ENCODE measurements around the gene SNAPC2. TPM values are rescaled to one million over a fixed set of nuclear protein-coding genes. Genes with fewer than 3 reads are reported as not detected.
A peak's percentile ranks its signal among the peaks of the same experiment; 100 is the strongest.

SNAPC2 gene
- total and polyA plus RNA-seq, 2 of the 13 experiments (the other 11 are each of a cell fraction or from before 2014, with no cell fraction given): 10.2 to 12.7 TPM

GRCh38 chr19:7918615-7919421 lies 1.3 kb upstream of the SNAPC2 start (continued):
- peak; percentile 97 for TF ChIP-seq ZNF629 (CRISPR knock-in tag; conservative IDR thresholded peaks at IDR 0.05)
- TF ChIP-seq, protein P1, sequence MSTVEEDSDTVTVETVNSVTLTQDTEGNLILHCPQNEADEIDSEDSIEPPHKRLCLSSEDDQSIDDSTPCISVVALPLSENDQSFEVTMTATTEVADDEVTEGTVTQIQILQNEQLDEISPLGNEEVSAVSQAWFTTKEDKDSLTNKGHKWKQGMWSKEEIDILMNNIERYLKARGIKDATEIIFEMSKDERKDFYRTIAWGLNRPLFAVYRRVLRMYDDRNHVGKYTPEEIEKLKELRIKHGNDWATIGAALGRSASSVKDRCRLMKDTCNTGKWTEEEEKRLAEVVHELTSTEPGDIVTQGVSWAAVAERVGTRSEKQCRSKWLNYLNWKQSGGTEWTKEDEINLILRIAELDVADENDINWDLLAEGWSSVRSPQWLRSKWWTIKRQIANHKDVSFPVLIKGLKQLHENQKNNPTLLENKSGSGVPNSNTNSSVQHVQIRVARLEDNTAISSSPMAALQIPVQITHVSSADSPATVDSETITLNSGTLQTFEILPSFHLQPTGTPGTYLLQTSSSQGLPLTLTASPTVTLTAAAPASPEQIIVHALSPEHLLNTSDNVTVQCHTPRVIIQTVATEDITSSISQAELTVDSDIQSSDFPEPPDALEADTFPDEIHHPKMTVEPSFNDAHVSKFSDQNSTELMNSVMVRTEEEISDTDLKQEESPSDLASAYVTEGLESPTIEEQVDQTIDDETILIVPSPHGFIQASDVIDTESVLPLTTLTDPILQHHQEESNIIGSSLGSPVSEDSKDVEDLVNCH (CRISPR knock-in tag; IDR thresholded peaks at IDR 0.05): no peak
- TF ChIP-seq SP1 (IDR thresholded peaks at IDR 0.05): no peak
- peak; percentile 64 for TF ChIP-seq SP1 (CRISPR knock-in tag; IDR thresholded peaks at IDR 0.05)
- TF ChIP-seq FOXK2 (IDR thresholded peaks at IDR 0.05): no peak
- no peak for TF ChIP-seq HNRNPK (IDR thresholded peaks at IDR 0.05; ENCODE audit: low read depth, low read length, poor library complexity, severe bottlenecking)
- no peak for TF ChIP-seq RORA (CRISPR knock-in tag; IDR thresholded peaks at IDR 0.05)
- no peak for TF ChIP-seq NR3C1 (CRISPR knock-in tag; IDR thresholded peaks at IDR 0.05)
- TF ChIP-seq NBN (conservative IDR thresholded peaks at IDR 0.05): no peak
- no peak for TF ChIP-seq PPARG (CRISPR knock-in tag; conservative IDR thresholded peaks at IDR 0.05)
- no peak for TF ChIP-seq HIVEP1 (CRISPR knock-in tag; IDR thresholded peaks at IDR 0.05)
- TF ChIP-seq ZNF790 (CRISPR knock-in tag; IDR thresholded peaks at IDR 0.05; ENCODE audit: borderline replicate concordance): peak; percentile 55; the same call in 1 of the 2 replicates
- TF ChIP-seq MEIS2 (CRISPR knock-in tag; IDR thresholded peaks at IDR 0.05): no peak
- TF ChIP-seq KDM3A (CRISPR knock-in tag; IDR thresholded peaks at IDR 0.05; ENCODE audit: low read depth): peak; percentile 47; the same call in 1 of the 2 replicates
- no peak for TF ChIP-seq SIN3B (IDR thresholded peaks at IDR 0.05; ENCODE audit: low read length)
- TF ChIP-seq MNT (IDR thresholded peaks at IDR 0.05): no peak
- peak; percentile 77; the same call in 1 of the 2 replicates for TF ChIP-seq RXRA (CRISPR knock-in tag; IDR thresholded peaks at IDR 0.05)
- TF ChIP-seq, protein P2, sequence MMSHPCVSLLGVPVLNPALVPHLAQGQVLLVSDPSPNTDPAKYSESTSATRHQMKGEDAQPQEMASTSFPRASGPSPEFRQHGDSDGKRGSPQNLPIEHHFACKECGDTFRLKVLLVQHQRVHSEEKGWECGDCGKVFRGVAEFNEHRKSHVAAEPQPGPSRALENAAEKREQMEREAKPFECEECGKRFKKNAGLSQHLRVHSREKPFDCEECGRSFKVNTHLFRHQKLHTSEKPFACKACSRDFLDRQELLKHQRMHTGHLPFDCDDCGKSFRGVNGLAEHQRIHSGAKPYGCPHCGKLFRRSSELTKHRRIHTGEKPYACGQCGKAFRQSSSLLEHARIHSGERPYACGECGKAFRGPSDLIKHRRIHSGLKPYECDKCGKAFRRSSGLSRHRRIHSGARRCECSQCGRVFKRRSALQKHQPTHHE (CRISPR knock-in tag; IDR thresholded peaks at IDR 0.05; ENCODE audit: borderline replicate concordance): no peak
- 0 out of 2 replicates have a peak, but pooled peaks have one; percentile 69 for TF ChIP-seq ZNF431 (CRISPR knock-in tag; IDR thresholded peaks at IDR 0.05; ENCODE audit: borderline replicate concordance, low read depth)
- TF ChIP-seq, protein P3, sequence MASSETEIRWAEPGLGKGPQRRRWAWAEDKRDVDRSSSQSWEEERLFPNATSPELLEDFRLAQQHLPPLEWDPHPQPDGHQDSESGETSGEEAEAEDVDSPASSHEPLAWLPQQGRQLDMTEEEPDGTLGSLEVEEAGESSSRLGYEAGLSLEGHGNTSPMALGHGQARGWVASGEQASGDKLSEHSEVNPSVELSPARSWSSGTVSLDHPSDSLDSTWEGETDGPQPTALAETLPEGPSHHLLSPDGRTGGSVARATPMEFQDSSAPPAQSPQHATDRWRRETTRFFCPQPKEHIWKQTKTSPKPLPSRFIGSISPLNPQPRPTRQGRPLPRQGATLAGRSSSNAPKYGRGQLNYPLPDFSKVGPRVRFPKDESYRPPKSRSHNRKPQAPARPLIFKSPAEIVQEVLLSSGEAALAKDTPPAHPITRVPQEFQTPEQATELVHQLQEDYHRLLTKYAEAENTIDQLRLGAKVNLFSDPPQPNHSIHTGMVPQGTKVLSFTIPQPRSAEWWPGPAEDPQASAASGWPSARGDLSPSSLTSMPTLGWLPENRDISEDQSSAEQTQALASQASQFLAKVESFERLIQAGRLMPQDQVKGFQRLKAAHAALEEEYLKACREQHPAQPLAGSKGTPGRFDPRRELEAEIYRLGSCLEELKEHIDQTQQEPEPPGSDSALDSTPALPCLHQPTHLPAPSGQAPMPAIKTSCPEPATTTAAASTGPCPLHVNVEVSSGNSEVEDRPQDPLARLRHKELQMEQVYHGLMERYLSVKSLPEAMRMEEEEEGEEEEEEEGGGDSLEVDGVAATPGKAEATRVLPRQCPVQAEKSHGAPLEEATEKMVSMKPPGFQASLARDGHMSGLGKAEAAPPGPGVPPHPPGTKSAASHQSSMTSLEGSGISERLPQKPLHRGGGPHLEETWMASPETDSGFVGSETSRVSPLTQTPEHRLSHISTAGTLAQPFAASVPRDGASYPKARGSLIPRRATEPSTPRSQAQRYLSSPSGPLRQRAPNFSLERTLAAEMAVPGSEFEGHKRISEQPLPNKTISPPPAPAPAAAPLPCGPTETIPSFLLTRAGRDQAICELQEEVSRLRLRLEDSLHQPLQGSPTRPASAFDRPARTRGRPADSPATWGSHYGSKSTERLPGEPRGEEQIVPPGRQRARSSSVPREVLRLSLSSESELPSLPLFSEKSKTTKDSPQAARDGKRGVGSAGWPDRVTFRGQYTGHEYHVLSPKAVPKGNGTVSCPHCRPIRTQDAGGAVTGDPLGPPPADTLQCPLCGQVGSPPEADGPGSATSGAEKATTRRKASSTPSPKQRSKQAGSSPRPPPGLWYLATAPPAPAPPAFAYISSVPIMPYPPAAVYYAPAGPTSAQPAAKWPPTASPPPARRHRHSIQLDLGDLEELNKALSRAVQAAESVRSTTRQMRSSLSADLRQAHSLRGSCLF (CRISPR knock-in tag; IDR thresholded peaks at IDR 0.05; ENCODE audit: borderline replicate concordance): no peak
- TF ChIP-seq BRCA1 (CRISPR knock-in tag; IDR thresholded peaks at IDR 0.05): no peak
